B cell (primary cell): ENCODE measurements around the gene CELF2. TPM values are rescaled to one million over a fixed set of nuclear protein-coding genes. Genes with fewer than 3 reads are reported as not detected.

Experiments
- ATAC-seq: fragments of 200-7000 bp; cut with Tn5 transposase; one replicate; pipeline ENCODE4 v1.10.0; 2021; ENCODE audit warnings: low read depth, mild to moderate bottlenecking, moderate number of reproducible peaks, moderate library complexity
- CTCF ChIA-PET: fragments of 350-600 bp; sonication (Branson Sonifier 250); formaldehyde crosslinking; loops from one replicate; lab custom pipeline; 2021; ENCODE audit warnings: antibody characterized with exemption, inconsistent platforms; lab: Charles Lee
- POLR2A ChIA-PET: fragments of 350-600 bp; sonication (Branson Sonifier 250); formaldehyde crosslinking; loops from one replicate; lab custom pipeline; 2021; ENCODE audit warnings: antibody characterized with exemption; lab: Charles Lee
- DNase-seq: peaks from one replicate; pipeline ENCODE4 v3.0.0; 2013
- H2AFZ ChIP-seq: 2 replicates; pipeline ENCODE4 v1.6.1; 2012; ENCODE audit warnings: mild to moderate bottlenecking, low read depth, low read length; ENCODE audit not compliant: insufficient read depth, poor library complexity, severe bottlenecking
- H3K27ac ChIP-seq, 2 donors: 1 replicate in 1 of 2; 2 replicates in 1 of 2; pipeline ENCODE4 v1.5.1; 2012 to 2013; ENCODE audit warnings: low read length in 2 of 2, mild to moderate bottlenecking in 2 of 2, moderate library complexity in 1 of 2
- H3K27me3 ChIP-seq, 4 experiments: fragments of 200-600 bp in 1 of 4; sonication (generic) in 1 of 4; replicated peaks in 1 of 4; 1 replicate in 2 of 4; 2 replicates in 2 of 4; pipeline versions ENCODE4 v1.6.1 to v1.7.0; 2013 to 2016; ENCODE audit warnings: low read length in 3 of 4, mild to moderate bottlenecking in 2 of 4, mixed read lengths in 1 of 4, moderate library complexity in 1 of 4; ENCODE audit not compliant: insufficient read depth in 4 of 4, control insufficient read depth in 3 of 4; ENCODE audit errors: control extremely low read depth in 1 of 4
- H3K36me3 ChIP-seq, 2 experiments: replicated peaks in 1 of 2; 1 replicate in 1 of 2; 2 replicates in 1 of 2; pipeline versions ENCODE4 v1.6.1 to v1.7.1; 2013; ENCODE audit warnings: low read length in 1 of 2; ENCODE audit not compliant: insufficient read depth in 2 of 2, control insufficient read depth in 1 of 2; ENCODE audit errors: control extremely low read depth in 1 of 2, extremely low read depth in 1 of 2
- H3K4me1 ChIP-seq, 2 donors: fragments of 200-600 bp in 1 of 2; sonication (generic) in 1 of 2; 1 replicate in 1 of 2; 2 replicates in 1 of 2; pipeline versions ENCODE4 v1.5.1 to v1.6.1; 2013 to 2017; ENCODE audit warnings: low read length in 2 of 2; ENCODE audit not compliant: control insufficient read depth in 2 of 2, insufficient read depth in 2 of 2
- H3K4me2 ChIP-seq: replicated peaks from 2 replicates; pipeline ENCODE3; 2012; ENCODE audit warnings: mild to moderate bottlenecking, low read depth, low read length; ENCODE audit not compliant: poor library complexity, severe bottlenecking
- H3K4me3 ChIP-seq, 5 experiments: fragments of 200-600 bp in 1 of 5; sonication (generic) in 1 of 5; 1 replicate in 3 of 5; 2 replicates in 2 of 5; pipeline versions ENCODE4 v1.5.1 to v1.7.0; 2011 to 2016; ENCODE audit warnings: low read length in 4 of 5, mild to moderate bottlenecking in 4 of 5, low read depth in 2 of 5, control low read depth in 1 of 5, moderate library complexity in 1 of 5; ENCODE audit not compliant: insufficient read depth in 1 of 5; ENCODE audit errors: control extremely low read depth in 1 of 5, extremely low read depth in 1 of 5
- H3K79me2 ChIP-seq: fragments of 200-600 bp; sonication (generic); one replicate; pipeline ENCODE4 v1.6.0; 2016; ENCODE audit warnings: low read length; ENCODE audit not compliant: control insufficient read depth, insufficient read depth
- H3K9ac ChIP-seq: fragments of 200-600 bp; sonication (generic); 2 replicates; pipeline ENCODE4 v1.6.1; 2017; ENCODE audit warnings: mild to moderate bottlenecking, low read length, moderate library complexity
- H3K9me3 ChIP-seq, 3 donors: one replicate each; pipeline versions ENCODE4 v1.6.1 to v1.7.1; 2013; ENCODE audit warnings: low read length in 2 of 3; ENCODE audit not compliant: control insufficient read depth in 2 of 3, insufficient read depth in 1 of 3; ENCODE audit errors: control extremely low read depth in 1 of 3
- H4K20me1 ChIP-seq: 2 replicates; pipeline ENCODE4 v1.6.0; 2012; ENCODE audit warnings: mild to moderate bottlenecking, low read length; ENCODE audit not compliant: insufficient read depth, control insufficient read depth, poor library complexity, severe bottlenecking
- H3K27ac Mint-ChIP-seq: one replicate; pipeline ENCODE4 v1.8.0; 2021; ENCODE audit warnings: mixed read lengths
- H3K27me3 Mint-ChIP-seq: one replicate; pipeline ENCODE4 v1.8.0; 2021; ENCODE audit warnings: mixed read lengths
- H3K4me1 Mint-ChIP-seq: one replicate; pipeline ENCODE4 v1.8.0; 2021; ENCODE audit warnings: mixed read lengths
- H3K4me3 Mint-ChIP-seq: one replicate; pipeline ENCODE4 v1.8.0; 2021; ENCODE audit warnings: mixed read lengths
- H3K9me3 Mint-ChIP-seq: one replicate; pipeline ENCODE4 v1.8.0; 2022; ENCODE audit warnings: mixed read lengths; ENCODE audit not compliant: insufficient read depth
- CTCF ChIP-seq: fragments of 200-600 bp; IDR thresholded peaks from one replicate; pipeline ENCODE4 v1.8.0; 2022; ENCODE audit warnings: antibody characterized with exemption, mild to moderate bottlenecking
- EZH2 ChIP-seq: IDR thresholded peaks from 2 replicates; pipeline ENCODE4 v1.6.1; 2012; ENCODE audit warnings: borderline replicate concordance, low read depth, mild to moderate bottlenecking, moderate library complexity, low read length; ENCODE audit not compliant: insufficient read depth, poor library complexity, severe bottlenecking
- WGBS: methylation state at CpG from one replicate; pipeline ENCODE4 v1.1.5; 2013; ENCODE audit warnings: missing lambda C conversion rate; ENCODE audit not compliant: insufficient coverage; 5-methylcytosine and 5-hydroxymethylcytosine counted together
- intact Hi-C: fragments of 100-400 bp; cut with micrococcal nuclease; formaldehyde crosslinking; loops from one replicate; pipeline ENCODE4 v1.10.0; 2022
- polyA plus RNA-seq: library from polyadenylated mRNA; depleted of rRNA; stranded (reverse); fragments of >200 nt; gene quantifications from 2 replicates; pipeline ENCODE4 v1.2.3, GENCODE V29; 2012
- total RNA-seq, 2 donors: library from RNA; stranded (reverse); fragments of 120-200 nt in 1 of 2; gene quantifications; 1 replicate in 1 of 2; 2 replicates in 1 of 2; pipeline versions ENCODE4 v1.2.3 to v1.2.4, GENCODE V29; 2013 to 2022

Gene CELF2
- total and polyA plus RNA-seq, 2 donors (not counting 1 experiment from before 2014, with no cell fraction given), result 59.5 to 112 TPM

- CTCF ChIA-PET, result interaction anchor here (0.8 to 1.7 kb wide), 3 partner anchors 25 to 462 kb away, joined by 4 to 5 read pairs (median 4); no protein-coding TSS in a partner anchor
- intact Hi-C loops, result no loop called here
- peaks cover 34% of the 10 kb centered on the region for H3K79me2 ChIP-seq
These were observed 277.3 kb downstream of the CELF2 start for GRCh38 chr10:11294831-11295450.

More at GRCh38 chr10:11294831-11295450, 277.3 kb downstream of the CELF2 start:
- POLR2A ChIA-PET, result no interaction called here
- no peak overlapping the region for H3K4me2 ChIP-seq
- Mint-ChIP-seq H3K27me3 (no peaks in the 10 kb centered on the region), H3K9me3 (no peaks in the 10 kb centered on the region), H3K4me3 (no peak overlapping the region), H3K4me1 (no peaks in the 10 kb centered on the region), H3K27ac (peak overlapping the region; percentile 12)
- TF ChIP-seq CTCF (no peak), EZH2 (no peak)
- no peak overlapping the region for H3K9ac ChIP-seq
- H3K27ac ChIP-seq, result no peak overlapping the region
- peaks cover 30 to 97% of the 10 kb centered on the region in 2 experiments for H3K36me3 ChIP-seq
- no peaks in the 10 kb centered on the region for H3K4me1 ChIP-seq
- DNase-seq (no peak), ATAC-seq (no peak)
- H4K20me1 ChIP-seq, result peaks cover 78% of the 10 kb centered on the region
- H3K27me3 ChIP-seq, result no peaks in the 10 kb centered on the region
- H2AFZ ChIP-seq, result no peak overlapping the region
- no peaks in the 10 kb centered on the region for H3K9me3 ChIP-seq
- WGBS, result 92% methylated on average over 3 of the region's 6 CpGs
- H3K4me3 ChIP-seq, result no peak overlapping the region
